ENCODE measurements around the gene CPXM2.

Gene CPXM2

GRCh38 chr10:123804716-123805115 lies 86.9 kb downstream of the CPXM2 start:
- no peak for DNase-seq (ENCODE audit: low spot score in 2 of 2)
- H3K36me3 ChIP-seq (replicated peaks) = no peaks in the 10 kb centered on the region
- H3K4me1 ChIP-seq = no peaks in the 10 kb centered on the region
- no peaks in the 10 kb centered on the region for H3K9me3 ChIP-seq
- in situ Hi-C loops (cut with MboI; ENCODE audit: low sequenced_read_pairs) = no loop called here
- H3K4me3 ChIP-seq = no peak overlapping the region
- H3K27me3 ChIP-seq (ENCODE audit: low read depth) = peaks cover 2% of the 10 kb centered on the region; the same call in 1 of the 2 replicates

GRCh38 chr10:123800821-123801220 lies 90.8 kb downstream of the CPXM2 start:
- no peak for DNase-seq (ENCODE audit: low spot score in 2 of 2)
- in situ Hi-C loops (cut with MboI; ENCODE audit: low sequenced_read_pairs) = no loop called here
- Histone ChIP-seq H3K9me3 (no peaks in the 10 kb centered on the region), H3K27me3 (ENCODE audit: low read depth) (no peaks in the 10 kb centered on the region), H3K36me3 (replicated peaks) (no peaks in the 10 kb centered on the region), H3K4me3 (no peak overlapping the region), H3K4me1 (no peaks in the 10 kb centered on the region)

- no peak for DNase-seq (ENCODE audit: low spot score in 2 of 2)
- Histone ChIP-seq H3K27me3 (ENCODE audit: low read depth) (no peaks in the 10 kb centered on the region), H3K9me3 (no peaks in the 10 kb centered on the region), H3K4me1 (no peaks in the 10 kb centered on the region), H3K36me3 (replicated peaks) (no peaks in the 10 kb centered on the region), H3K4me3 (no peak overlapping the region)
- in situ Hi-C loops (cut with MboI; ENCODE audit: low sequenced_read_pairs) = no loop called here
Observed at GRCh38 chr10:123800289-123800688, 91.3 kb downstream of the CPXM2 start.

- no peaks in the 10 kb centered on the region for H3K36me3 ChIP-seq (replicated peaks)
- DNase-seq (ENCODE audit: low spot score in 2 of 2) = no peak
- H3K9me3 ChIP-seq = no peaks in the 10 kb centered on the region
- in situ Hi-C loops (cut with MboI; ENCODE audit: low sequenced_read_pairs) = no loop called here
- H3K4me3 ChIP-seq = no peak overlapping the region
- H3K27me3 ChIP-seq (ENCODE audit: low read depth) = no peaks in the 10 kb centered on the region
- H3K4me1 ChIP-seq = no peaks in the 10 kb centered on the region
Observed at GRCh38 chr10:123798856-123799255, 92.8 kb downstream of the CPXM2 start.

GRCh38 chr10:123797813-123798212 lies 93.8 kb downstream of the CPXM2 start:
- in situ Hi-C loops (cut with MboI; ENCODE audit: low sequenced_read_pairs) = no loop called here
- DNase-seq (ENCODE audit: low spot score in 2 of 2) = no peak
- no peaks in the 10 kb centered on the region for H3K27me3 ChIP-seq (ENCODE audit: low read depth)

GRCh38 chr10:123796736-123797135 lies 94.9 kb downstream of the CPXM2 start:
- Histone ChIP-seq H3K27me3 (ENCODE audit: low read depth) (no peaks in the 10 kb centered on the region), H3K36me3 (replicated peaks) (no peaks in the 10 kb centered on the region), H3K4me1 (no peaks in the 10 kb centered on the region), H3K9me3 (no peaks in the 10 kb centered on the region), H3K4me3 (no peak overlapping the region)
- no peak for DNase-seq (ENCODE audit: low spot score in 2 of 2)
- in situ Hi-C loops (cut with MboI; ENCODE audit: low sequenced_read_pairs) = no loop called here

More at GRCh38 chr10:123797813-123798212, 93.8 kb downstream of the CPXM2 start:
- H3K4me3 ChIP-seq = no peak overlapping the region
- no peaks in the 10 kb centered on the region for H3K9me3 ChIP-seq
- H3K4me1 ChIP-seq = no peaks in the 10 kb centered on the region
- H3K36me3 ChIP-seq (replicated peaks) = no peaks in the 10 kb centered on the region

- Histone ChIP-seq H3K36me3 (replicated peaks) (no peaks in the 10 kb centered on the region), H3K9me3 (no peaks in the 10 kb centered on the region), H3K27me3 (ENCODE audit: low read depth) (no peaks in the 10 kb centered on the region), H3K4me3 (no peak overlapping the region), H3K4me1 (no peaks in the 10 kb centered on the region)
- in situ Hi-C loops (cut with MboI; ENCODE audit: low sequenced_read_pairs) = no loop called here
- no peak for DNase-seq (ENCODE audit: low spot score in 2 of 2)
Observed at GRCh38 chr10:123795846-123796590, 95.6 kb downstream of the CPXM2 start.

GRCh38 chr10:123795196-123795780 lies 96.3 kb downstream of the CPXM2 start:
- no peak for DNase-seq (ENCODE audit: low spot score in 2 of 2)
- H3K9me3 ChIP-seq = no peaks in the 10 kb centered on the region
- in situ Hi-C loops (cut with MboI; ENCODE audit: low sequenced_read_pairs) = no loop called here
- no peak overlapping the region for H3K4me3 ChIP-seq
- H3K27me3 ChIP-seq (ENCODE audit: low read depth) = no peaks in the 10 kb centered on the region
- no peaks in the 10 kb centered on the region for H3K4me1 ChIP-seq
- no peaks in the 10 kb centered on the region for H3K36me3 ChIP-seq (replicated peaks)

- in situ Hi-C loops (cut with MboI; ENCODE audit: low sequenced_read_pairs) = no loop called here
- H3K4me3 ChIP-seq = no peak overlapping the region
Observed at GRCh38 chr10:123792248-123792978, 99.2 kb downstream of the CPXM2 start.

GRCh38 chr10:123790132-123790885 lies 101.3 kb downstream of the CPXM2 start:
- no peak for DNase-seq (ENCODE audit: low spot score in 2 of 2)
- no peaks in the 10 kb centered on the region for H3K9me3 ChIP-seq
- in situ Hi-C loops (cut with MboI; ENCODE audit: low sequenced_read_pairs) = no loop called here

More at GRCh38 chr10:123792248-123792978, 99.2 kb downstream of the CPXM2 start:
- Histone ChIP-seq H3K27me3 (ENCODE audit: low read depth) (no peaks in the 10 kb centered on the region), H3K9me3 (no peaks in the 10 kb centered on the region), H3K4me1 (no peaks in the 10 kb centered on the region), H3K36me3 (replicated peaks) (no peaks in the 10 kb centered on the region)
- DNase-seq (ENCODE audit: low spot score in 2 of 2) = no peak

GRCh38 chr10:123788981-123789380 lies 102.6 kb downstream of the CPXM2 start:
- in situ Hi-C loops (cut with MboI; ENCODE audit: low sequenced_read_pairs) = no loop called here
- DNase-seq (ENCODE audit: low spot score in 2 of 2) = no peak

More at GRCh38 chr10:123790132-123790885, 101.3 kb downstream of the CPXM2 start:
- H3K4me3 ChIP-seq = no peak overlapping the region
- no peaks in the 10 kb centered on the region for H3K36me3 ChIP-seq (replicated peaks)
- no peaks in the 10 kb centered on the region for H3K4me1 ChIP-seq
- H3K27me3 ChIP-seq (ENCODE audit: low read depth) = no peaks in the 10 kb centered on the region

GRCh38 chr10:123787566-123787965 lies 104.0 kb downstream of the CPXM2 start:
- H3K27me3 ChIP-seq (ENCODE audit: low read depth) = no peaks in the 10 kb centered on the region
- in situ Hi-C loops (cut with MboI; ENCODE audit: low sequenced_read_pairs) = no loop called here

More at GRCh38 chr10:123788981-123789380, 102.6 kb downstream of the CPXM2 start:
- Histone ChIP-seq H3K4me1 (no peaks in the 10 kb centered on the region), H3K4me3 (no peak overlapping the region), H3K27me3 (ENCODE audit: low read depth) (no peaks in the 10 kb centered on the region), H3K36me3 (replicated peaks) (no peaks in the 10 kb centered on the region), H3K9me3 (no peaks in the 10 kb centered on the region)

GRCh38 chr10:123786896-123787295 lies 104.7 kb downstream of the CPXM2 start:
- Histone ChIP-seq H3K36me3 (replicated peaks) (no peaks in the 10 kb centered on the region), H3K4me1 (no peaks in the 10 kb centered on the region; the same call in 1 of the 2 replicates), H3K4me3 (no peak overlapping the region), H3K9me3 (no peaks in the 10 kb centered on the region), H3K27me3 (ENCODE audit: low read depth) (no peaks in the 10 kb centered on the region)
- in situ Hi-C loops (cut with MboI; ENCODE audit: low sequenced_read_pairs) = no loop called here
- DNase-seq (ENCODE audit: low spot score in 2 of 2) = no peak

More at GRCh38 chr10:123787566-123787965, 104.0 kb downstream of the CPXM2 start:
- H3K4me1 ChIP-seq = no peaks in the 10 kb centered on the region
- no peaks in the 10 kb centered on the region for H3K36me3 ChIP-seq (replicated peaks)
- DNase-seq (ENCODE audit: low spot score in 2 of 2) = no peak
- H3K4me3 ChIP-seq = no peak overlapping the region
- no peaks in the 10 kb centered on the region for H3K9me3 ChIP-seq

Data from HAP-1 (cell line).